ENCODE measurements around the gene DNAI2.

The DNAI2 gene

GRCh38 chr17:74235911-74236371 lies 38.1 kb upstream of the DNAI2 start:
- DNase-seq (ENCODE audit: insufficient read length) (no peak), FAIRE-seq (no peak)
- no peak for TF ChIP-seq TAF1 (IDR thresholded peaks at IDR 0.05; ENCODE audit: borderline replicate concordance, low read depth, low read length)
- TF ChIP-seq POLR2AphosphoS5 (IDR thresholded peaks at IDR 0.05; ENCODE audit: low read depth, low read length), result no peak
- no peak for TF ChIP-seq POLR2A (IDR thresholded peaks at IDR 0.05; ENCODE audit: low read depth, low read length)

- DNase-seq (ENCODE audit: insufficient read length) (no peak), FAIRE-seq (no peak)
- TF ChIP-seq POLR2AphosphoS5 (IDR thresholded peaks at IDR 0.05; ENCODE audit: low read depth, low read length) (no peak), TAF1 (IDR thresholded peaks at IDR 0.05; ENCODE audit: borderline replicate concordance, low read depth, low read length) (no peak), POLR2A (IDR thresholded peaks at IDR 0.05; ENCODE audit: low read depth, low read length) (no peak)
These were observed 36.7 kb upstream of the DNAI2 start for GRCh38 chr17:74237321-74237720.

- no peak for DNase-seq (ENCODE audit: insufficient read length)
- no peak for FAIRE-seq
- no peak for TF ChIP-seq POLR2AphosphoS5 (IDR thresholded peaks at IDR 0.05; ENCODE audit: low read depth, low read length)
- no peak for TF ChIP-seq TAF1 (IDR thresholded peaks at IDR 0.05; ENCODE audit: borderline replicate concordance, low read depth, low read length)
- no peak for TF ChIP-seq POLR2A (IDR thresholded peaks at IDR 0.05; ENCODE audit: low read depth, low read length)
These were observed 34.9 kb upstream of the DNAI2 start for GRCh38 chr17:74239172-74239571.

- TF ChIP-seq TAF1 (IDR thresholded peaks at IDR 0.05; ENCODE audit: borderline replicate concordance, low read depth, low read length) (no peak), POLR2A (IDR thresholded peaks at IDR 0.05; ENCODE audit: low read depth, low read length) (no peak), POLR2AphosphoS5 (IDR thresholded peaks at IDR 0.05; ENCODE audit: low read depth, low read length) (no peak)
- FAIRE-seq, result no peak
- DNase-seq (ENCODE audit: insufficient read length), result no peak
These were observed 33.3 kb upstream of the DNAI2 start for GRCh38 chr17:74240618-74241205.

GRCh38 chr17:74241431-74241830 lies 32.6 kb upstream of the DNAI2 start:
- DNase-seq (ENCODE audit: insufficient read length), result no peak
- FAIRE-seq, result no peak
- TF ChIP-seq POLR2AphosphoS5 (IDR thresholded peaks at IDR 0.05; ENCODE audit: low read depth, low read length), result no peak
- no peak for TF ChIP-seq POLR2A (IDR thresholded peaks at IDR 0.05; ENCODE audit: low read depth, low read length)
- TF ChIP-seq TAF1 (IDR thresholded peaks at IDR 0.05; ENCODE audit: borderline replicate concordance, low read depth, low read length), result no peak

GRCh38 chr17:74241847-74242246 lies 32.2 kb upstream of the DNAI2 start:
- no peak for TF ChIP-seq TAF1 (IDR thresholded peaks at IDR 0.05; ENCODE audit: borderline replicate concordance, low read depth, low read length)
- no peak for TF ChIP-seq POLR2A (IDR thresholded peaks at IDR 0.05; ENCODE audit: low read depth, low read length)
- no peak for TF ChIP-seq POLR2AphosphoS5 (IDR thresholded peaks at IDR 0.05; ENCODE audit: low read depth, low read length)
- no peak for DNase-seq (ENCODE audit: insufficient read length)
- no peak for FAIRE-seq

GRCh38 chr17:74243013-74243755 lies 30.9 kb upstream of the DNAI2 start:
- no peak for DNase-seq (ENCODE audit: insufficient read length)
- no peak for FAIRE-seq
- no peak for TF ChIP-seq POLR2AphosphoS5 (IDR thresholded peaks at IDR 0.05; ENCODE audit: low read depth, low read length)
- no peak for TF ChIP-seq TAF1 (IDR thresholded peaks at IDR 0.05; ENCODE audit: borderline replicate concordance, low read depth, low read length)
- TF ChIP-seq POLR2A (IDR thresholded peaks at IDR 0.05; ENCODE audit: low read depth, low read length), result no peak

GRCh38 chr17:74244128-74244527 lies 29.9 kb upstream of the DNAI2 start:
- FAIRE-seq (no peak), DNase-seq (ENCODE audit: insufficient read length) (no peak)
- TF ChIP-seq TAF1 (IDR thresholded peaks at IDR 0.05; ENCODE audit: borderline replicate concordance, low read depth, low read length), result no peak
- TF ChIP-seq POLR2A (IDR thresholded peaks at IDR 0.05; ENCODE audit: low read depth, low read length), result no peak
- no peak for TF ChIP-seq POLR2AphosphoS5 (IDR thresholded peaks at IDR 0.05; ENCODE audit: low read depth, low read length)

- no peak for FAIRE-seq
- no peak for TF ChIP-seq TAF1 (IDR thresholded peaks at IDR 0.05; ENCODE audit: borderline replicate concordance, low read depth, low read length)
- no peak for TF ChIP-seq POLR2A (IDR thresholded peaks at IDR 0.05; ENCODE audit: low read depth, low read length)
- no peak for TF ChIP-seq POLR2AphosphoS5 (IDR thresholded peaks at IDR 0.05; ENCODE audit: low read depth, low read length)
- no peak for DNase-seq (ENCODE audit: insufficient read length)
These were observed 29.5 kb upstream of the DNAI2 start for GRCh38 chr17:74244548-74244947.

GRCh38 chr17:74245145-74245831 lies 28.7 kb upstream of the DNAI2 start:
- DNase-seq (ENCODE audit: insufficient read length) (no peak), FAIRE-seq (no peak)
- no peak for TF ChIP-seq POLR2AphosphoS5 (IDR thresholded peaks at IDR 0.05; ENCODE audit: low read depth, low read length)
- no peak for TF ChIP-seq POLR2A (IDR thresholded peaks at IDR 0.05; ENCODE audit: low read depth, low read length)
- TF ChIP-seq TAF1 (IDR thresholded peaks at IDR 0.05; ENCODE audit: borderline replicate concordance, low read depth, low read length), result no peak

GRCh38 chr17:74245871-74246270 lies 28.2 kb upstream of the DNAI2 start:
- FAIRE-seq (no peak), DNase-seq (ENCODE audit: insufficient read length) (no peak)
- TF ChIP-seq TAF1 (IDR thresholded peaks at IDR 0.05; ENCODE audit: borderline replicate concordance, low read depth, low read length) (no peak), POLR2AphosphoS5 (IDR thresholded peaks at IDR 0.05; ENCODE audit: low read depth, low read length) (no peak)
